Measurements from ENCODE around the gene GRAMD2A.

The GRAMD2A gene

DNA sequence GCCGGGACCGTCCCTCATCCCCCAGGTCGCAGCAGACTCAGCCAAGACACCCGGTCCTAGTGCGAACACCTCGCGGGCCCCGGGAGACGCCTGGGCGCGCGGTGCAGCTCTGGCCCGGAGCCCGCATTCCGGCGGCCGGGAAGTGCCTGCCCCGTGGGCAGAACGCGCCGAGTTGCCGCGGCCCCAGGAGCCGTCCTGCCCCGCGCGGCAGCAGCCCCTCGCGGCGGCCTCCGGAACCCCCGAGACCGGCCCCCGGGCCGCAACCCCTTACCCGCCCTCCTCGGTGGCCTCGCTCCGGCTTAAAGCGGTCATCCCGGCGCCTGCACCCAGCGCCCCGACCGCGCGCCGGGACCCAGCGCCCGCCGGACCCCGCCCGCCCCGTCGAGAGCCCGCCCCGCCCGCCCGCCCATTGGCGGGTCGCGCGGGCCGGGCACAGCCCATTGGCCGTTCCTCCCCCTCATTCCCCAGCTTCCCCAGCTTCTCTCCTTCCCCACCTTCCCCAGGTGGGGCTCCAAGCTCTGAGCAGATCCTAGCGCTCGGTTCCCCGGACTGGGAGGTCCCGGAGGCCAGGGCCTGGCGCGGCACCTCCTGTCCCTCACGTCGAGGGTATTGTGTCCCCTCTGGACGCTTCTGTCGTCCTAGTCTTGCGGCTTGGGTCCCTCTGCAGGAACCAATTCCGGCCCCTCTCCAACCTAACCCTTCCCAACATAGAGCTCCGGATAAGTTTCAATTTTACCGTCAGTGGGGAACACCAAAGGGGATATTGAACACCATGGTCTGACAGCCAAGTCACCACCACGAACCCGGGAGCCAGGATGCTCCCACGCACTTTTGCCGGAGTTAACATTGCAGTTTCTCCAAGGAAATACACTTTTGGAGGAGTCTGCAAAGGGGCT lies at the start of gene GRAMD2A:
Gene GRAMD2A (minus strand): TSS at position 328 of the 896 bp plus-strand sequence.
- DNase-seq, result no peak

DNA sequence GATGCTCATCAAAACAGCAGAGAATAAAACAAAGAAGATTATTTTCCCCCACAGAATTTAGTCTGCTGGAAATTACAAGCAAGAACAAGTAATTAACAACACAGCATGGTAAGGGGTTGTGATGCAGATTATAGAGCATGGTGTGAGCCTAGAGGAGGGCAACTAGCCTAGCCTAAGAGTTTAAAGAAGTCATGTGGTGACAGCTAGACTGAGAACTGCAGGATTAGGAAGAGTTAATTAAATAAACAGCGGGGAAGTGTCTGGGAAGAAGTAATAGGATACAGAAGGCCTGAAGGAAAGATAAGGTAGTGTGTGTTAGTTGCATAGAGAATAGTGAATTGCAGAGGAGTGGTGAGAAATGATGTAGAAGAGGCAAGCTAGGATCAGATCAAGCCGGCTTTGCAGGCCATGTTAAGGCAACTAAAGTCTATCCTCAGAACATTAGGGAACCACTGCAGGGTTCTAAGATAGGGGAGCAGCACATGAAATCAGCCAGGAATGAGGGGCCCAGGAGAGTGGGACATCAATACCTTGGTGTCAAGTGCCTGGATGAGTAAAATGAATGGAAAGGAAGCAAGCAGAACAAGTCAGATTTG lies 45.3 kb upstream of the GRAMD2A start:
- no peak for DNase-seq

DNA sequence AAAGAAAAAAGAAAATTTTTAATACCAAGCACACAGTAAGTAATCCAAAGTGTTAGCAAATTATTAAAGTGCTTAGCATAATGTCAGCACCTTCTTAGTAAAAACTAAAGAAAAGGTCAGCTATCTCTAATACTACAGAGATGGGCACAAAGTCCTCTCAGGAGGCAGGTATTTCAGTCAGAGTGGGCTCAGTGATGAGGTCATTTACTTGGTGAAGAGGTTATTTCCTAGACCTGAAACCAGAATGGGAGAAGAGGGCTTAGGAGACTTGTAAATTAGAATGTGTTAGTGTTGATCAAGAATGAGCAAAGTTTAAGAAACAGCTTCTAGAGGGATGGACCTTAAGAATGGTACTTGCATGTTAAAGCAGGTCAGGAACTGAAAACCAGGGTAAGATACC lies 42.1 kb upstream of the GRAMD2A start:
- DNase-seq, result no peak

DNA sequence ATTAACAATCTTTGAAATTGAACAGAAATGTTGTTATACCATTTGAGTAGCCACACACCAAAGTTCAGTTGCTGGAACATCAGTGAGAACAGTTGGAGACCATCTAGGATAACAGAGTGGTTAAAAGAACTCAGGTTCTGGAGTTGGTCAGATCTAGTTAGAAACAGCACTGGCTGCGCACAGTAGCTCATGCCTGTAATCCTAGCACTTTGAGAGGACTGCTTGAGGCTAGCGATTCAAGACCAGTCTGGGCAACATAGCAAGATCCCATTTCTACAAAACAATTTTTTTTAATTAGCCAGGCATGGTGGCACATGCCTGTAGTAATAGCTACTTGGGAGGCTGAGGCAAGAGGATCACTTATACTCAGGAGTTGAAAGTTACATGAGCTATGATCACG lies 41.0 kb upstream of the GRAMD2A start:
- DNase-seq, result no peak

DNA sequence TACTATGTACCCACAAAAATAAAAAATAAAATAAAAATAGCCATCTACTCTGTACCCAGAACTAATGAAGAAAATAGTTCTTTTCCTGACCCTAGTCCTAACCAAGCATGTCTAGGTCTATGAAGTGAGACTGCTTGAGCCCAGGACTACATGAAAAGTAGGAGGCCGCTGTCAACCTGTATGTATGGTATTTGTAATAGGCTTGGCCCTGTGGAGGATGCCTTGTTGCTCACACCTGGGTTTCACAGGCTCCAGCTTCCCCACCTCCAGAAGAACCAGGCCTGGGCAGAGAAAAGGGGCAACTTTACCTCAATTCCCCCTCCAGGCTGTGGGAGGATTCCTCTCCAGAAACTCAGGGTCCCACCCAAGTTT lies 40.3 kb upstream of the GRAMD2A start:
- DNase-seq, result no peak

DNA sequence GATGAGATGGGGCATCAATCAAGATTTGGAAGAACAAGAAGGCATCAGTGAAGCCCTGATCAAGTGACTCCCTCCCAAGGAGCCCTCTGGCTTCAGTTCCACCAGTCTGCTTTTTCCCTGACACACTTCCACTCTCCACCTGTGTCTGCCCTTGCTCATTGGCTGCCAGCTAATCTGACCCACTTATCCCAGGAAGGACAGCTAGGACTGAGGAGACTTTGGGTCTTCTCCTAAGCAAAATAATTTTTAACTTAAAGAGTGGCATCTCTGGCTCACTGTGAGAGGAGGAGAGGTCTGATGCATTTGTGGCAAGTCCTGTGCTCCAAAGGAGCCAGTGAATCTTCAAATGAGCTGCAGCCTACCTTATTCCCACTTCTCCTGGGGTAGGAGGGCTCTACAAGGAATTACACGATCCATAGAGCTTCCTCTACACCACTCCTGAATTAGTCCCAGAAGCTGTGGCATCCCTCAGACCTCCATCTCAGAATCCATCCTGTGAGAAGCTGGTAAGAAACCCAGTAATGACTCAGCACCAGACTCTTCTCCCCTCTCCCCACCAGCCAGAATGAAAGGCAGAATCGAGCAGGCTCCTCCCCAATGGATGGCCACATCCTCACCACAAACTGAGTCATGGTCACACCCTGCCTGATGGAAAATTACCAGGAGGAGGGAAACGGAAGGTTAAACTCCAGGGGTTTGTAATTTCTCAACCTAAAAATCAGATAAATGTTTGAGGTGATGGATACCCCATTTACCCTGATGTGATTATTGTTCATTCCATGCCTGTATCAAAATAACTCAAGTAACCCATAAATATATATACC lies 39.7 kb upstream of the GRAMD2A start:
- DNase-seq, result peak; percentile 43

DNA sequence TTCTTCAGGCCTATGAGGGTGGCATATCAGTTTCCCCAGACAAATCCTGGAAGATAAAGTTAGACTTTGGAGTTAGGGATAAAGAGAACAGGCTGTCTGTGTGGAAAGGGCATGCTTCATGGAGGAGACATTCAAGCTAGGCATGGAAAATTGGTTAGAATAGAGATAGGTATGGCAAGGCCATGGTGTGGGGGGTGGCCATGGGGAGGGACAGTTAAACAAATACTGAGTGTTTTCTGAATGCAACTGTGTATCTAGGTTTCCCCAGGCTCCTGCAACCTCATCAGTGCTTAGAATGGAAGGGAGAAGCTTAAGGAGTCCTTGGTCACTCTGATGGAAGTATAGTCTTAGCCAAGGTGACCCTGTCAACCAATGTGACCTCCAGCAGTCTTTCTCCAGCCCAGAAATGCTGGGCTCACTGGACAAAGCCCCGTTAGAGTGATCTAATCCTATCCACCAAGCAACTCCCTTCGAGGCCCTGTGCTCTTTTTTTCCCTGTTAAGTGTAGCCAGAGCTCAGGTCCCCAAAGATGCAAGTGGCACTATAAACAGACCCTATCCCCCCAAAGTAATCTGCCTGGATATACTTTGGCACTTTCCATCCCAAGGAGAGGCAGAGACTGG lies 38.9 kb upstream of the GRAMD2A start:
- no peak for DNase-seq

DNA sequence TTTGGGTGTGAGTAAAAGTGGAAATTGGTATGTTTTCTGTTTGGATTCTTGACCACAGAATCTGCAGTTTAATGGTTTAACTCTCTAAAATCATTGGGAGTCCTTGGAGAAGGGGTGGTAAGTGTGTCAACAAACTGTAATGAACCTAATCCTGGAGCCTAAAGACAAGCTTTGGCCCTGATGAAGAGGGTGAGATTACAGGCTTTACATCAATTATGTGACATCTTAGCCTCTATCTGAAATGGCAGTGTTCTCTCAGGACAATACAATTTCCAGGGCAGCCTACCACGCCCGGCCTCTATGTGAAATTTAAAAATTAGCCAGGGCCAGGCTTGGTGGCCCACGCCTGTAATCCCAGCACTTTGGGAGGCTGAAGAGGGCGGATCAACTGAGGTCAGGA lies 37.7 kb upstream of the GRAMD2A start:
- no peak for DNase-seq

DNA sequence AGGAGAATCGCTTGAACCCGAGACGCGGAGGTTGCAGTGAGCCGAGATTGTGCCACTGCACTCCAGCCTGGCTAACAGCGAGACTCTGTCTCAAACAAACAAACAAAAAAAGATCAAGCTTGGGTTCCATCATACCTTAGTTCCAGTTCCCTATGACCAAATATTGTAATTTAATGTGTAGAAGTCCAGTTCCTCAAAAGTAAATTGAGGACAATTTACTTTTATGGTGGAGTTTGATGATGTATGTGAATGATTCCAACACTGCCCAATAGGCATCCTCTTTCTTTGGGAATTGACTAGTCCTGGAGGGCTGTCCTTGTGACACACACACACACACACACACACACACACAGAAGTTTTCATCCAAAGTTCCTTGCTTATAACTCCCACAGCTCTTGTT lies 36.2 kb upstream of the GRAMD2A start:
- no peak for DNase-seq

DNA sequence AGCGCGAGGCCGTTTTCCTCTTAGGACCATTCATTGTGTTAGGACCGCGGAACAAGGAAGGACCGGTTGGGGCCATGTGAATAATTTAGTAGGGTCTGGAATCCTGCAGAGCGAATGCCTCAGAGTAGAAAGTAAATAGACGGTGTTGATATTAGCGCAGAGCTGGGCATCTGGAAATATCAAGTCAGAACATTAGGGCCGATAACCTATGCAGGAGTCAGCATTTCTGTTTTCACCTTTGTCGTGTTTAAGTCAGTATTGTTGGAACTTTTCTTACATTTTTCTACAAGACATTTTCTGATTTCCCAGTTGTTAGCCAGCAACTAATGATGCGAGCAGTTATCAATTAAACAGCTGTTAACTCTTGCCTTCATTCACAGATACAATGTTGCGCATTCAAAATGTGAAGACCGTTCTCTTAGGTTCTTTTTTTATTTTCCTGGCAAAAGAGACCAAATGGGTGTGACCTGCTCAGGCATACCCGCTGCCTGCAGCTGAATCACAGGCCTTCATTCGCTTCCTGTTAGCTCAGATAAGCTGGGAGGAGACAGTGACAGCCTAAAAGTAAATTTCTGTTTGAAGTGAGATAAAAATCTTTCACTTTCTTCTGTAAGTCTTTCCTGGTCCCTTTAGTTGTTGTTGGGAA lies 34.4 kb upstream of the GRAMD2A start:
- DNase-seq, result peak; percentile 43

DNA sequence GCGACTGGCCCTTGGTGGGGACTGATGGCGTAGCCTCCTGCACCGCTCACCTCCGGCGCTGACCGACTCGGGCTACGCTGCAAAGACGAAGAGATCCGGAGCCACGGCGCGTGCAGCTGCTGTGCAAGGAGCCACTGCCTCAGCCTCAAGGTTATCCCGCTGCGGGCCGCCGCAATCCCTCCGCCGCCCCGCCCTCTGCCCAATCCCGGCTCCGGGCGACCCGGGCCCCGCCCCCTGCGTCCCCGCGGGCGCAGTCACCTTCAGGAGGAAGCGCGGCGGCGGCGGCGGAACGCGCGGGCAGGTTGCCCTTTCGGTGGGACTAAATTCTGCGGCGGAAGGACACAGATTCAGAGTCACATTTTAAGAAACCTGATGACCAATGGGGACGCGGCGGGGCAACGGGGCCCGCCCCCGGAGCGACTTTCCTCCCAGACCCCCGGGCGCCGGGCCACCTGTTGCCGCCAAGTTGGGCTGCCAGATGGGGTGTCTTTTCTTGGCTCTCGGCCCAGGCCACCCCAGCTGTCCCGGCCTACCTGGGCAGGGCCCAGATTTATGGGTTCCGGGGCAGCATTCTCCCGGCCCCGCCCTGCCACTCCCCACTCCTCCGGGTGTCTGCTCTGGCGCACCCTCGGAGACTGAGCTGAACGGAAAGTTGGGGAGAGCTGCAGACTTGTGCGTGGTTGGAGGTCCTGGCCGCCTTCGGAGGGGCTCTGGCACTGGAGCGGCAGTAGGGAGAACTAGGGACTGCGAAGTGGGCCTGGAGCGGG lies 33.7 kb upstream of the GRAMD2A start, which contains the start of gene PKM:
Gene PKM (minus strand): TSS at position 125 of the 767 bp plus-strand sequence. CDS start 12,093 bp downstream, outside the sequence.
- DNase-seq, result peak; percentile 88

DNA sequence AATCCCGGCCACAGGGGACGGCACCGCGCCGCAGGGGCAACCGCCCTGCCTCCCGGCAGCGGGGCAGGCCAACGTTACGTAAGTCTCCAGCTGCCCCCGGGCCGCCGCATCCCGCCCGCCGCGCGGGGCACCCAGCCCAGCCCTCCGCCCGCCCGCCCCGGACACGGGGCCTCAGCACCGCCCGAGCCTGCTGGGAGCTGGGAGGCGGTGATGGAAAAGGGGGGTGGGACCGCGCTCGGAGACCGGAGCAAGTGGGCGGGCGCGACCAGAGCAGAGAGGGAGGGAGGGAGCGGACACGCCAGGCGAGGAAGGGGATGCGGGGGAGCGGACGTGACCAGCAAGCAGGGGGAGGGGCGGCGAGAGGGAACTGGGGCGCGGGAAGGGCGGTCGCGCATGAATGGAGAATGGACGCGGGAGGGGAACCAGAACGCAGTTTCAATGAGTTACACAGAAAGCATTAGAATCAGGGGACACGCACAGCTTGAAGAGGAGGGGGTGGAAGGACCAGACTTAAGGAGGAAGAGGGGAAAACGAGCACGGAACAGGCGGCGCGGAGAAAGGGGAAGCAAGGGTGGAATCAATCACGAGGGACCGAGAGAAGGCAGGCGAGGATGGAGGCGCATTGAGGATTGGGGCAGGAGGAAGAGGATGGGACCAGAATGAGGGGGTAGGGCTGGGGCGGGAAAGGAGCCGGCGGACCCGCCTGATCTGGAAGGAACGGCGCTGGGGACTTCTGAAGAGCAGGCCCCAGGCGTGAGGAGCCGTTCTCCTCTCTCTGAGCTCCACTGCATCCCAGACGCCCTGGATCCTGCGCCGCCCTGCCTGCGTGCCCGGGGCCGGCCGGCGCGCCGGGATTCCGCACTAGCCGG lies 32.8 kb upstream of the GRAMD2A start:
- peak; percentile 50 for DNase-seq

DNA sequence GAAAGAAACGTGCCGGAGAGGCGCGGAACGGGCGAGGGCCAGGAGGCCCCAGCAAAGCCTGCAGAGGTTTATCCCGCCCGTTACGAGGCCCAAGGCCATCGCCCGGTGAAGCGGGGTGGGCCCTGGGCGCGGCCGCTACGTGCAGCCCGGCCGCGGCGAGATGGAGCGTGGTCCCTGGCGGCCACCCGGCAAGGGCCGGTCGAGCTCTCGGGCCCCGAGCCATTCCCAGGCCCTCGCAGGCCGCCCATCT lies 32.3 kb upstream of the GRAMD2A start:
- no peak for DNase-seq

DNA sequence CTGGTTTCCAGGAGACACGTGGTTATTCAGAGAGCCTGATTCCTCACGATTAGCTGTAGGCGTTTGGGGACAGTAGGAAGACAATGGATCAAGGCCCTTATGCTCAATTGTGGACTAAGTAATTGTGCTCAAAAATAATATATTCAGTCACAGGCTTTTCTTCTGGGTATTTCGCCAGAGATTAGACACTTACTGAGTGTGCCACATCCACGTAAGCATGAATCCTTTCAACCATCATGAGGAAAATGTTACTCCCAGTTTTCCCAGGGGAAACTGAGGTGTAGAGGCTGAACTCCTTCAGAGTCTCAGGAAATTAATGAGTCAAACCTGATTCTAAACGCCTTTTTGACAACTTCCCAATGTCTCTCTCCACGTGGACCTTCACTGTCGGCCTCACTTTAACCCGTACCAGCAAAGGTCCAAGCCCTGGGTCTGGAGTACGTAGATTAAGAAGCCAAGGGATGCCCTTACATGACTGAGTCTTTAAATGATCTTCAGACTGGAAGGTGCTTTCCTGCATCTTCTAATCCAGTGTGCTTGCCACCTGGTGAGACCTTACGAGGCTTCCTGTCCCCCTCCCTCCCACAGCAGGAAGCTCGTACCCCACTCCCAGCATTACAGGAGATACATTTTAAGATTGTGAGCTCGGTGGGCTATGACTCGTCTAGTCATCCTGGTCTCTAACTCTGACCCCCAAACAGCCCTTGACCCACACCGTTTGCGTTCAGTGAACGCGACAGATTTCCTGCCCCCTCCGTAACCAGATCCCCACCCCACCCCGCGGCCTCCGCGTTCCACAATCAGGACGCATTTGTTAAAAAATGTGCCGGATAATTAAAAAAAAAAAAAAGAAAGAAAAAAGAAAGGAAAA lies 31.7 kb upstream of the GRAMD2A start:
- peak; percentile 19 for DNase-seq

DNA sequence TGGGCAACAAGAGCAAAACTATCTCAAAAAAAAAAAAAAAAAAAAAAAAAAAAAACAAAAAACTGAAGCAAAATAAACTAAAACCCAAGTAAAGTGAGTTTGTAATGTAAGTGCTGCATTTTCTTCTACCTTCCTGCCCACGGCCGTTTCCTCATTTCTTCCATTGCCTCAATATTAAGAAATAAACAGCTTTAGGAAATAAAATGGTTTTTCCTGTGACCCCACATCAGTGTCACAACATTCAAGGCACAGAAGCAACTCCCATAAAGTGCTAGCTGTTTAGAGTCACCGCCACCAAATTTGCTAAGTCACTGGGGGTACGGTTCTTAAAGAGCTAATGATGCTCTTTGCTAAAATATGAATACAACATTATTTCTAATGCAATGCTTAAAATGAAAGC lies 30.1 kb upstream of the GRAMD2A start:
- no peak for DNase-seq

DNA sequence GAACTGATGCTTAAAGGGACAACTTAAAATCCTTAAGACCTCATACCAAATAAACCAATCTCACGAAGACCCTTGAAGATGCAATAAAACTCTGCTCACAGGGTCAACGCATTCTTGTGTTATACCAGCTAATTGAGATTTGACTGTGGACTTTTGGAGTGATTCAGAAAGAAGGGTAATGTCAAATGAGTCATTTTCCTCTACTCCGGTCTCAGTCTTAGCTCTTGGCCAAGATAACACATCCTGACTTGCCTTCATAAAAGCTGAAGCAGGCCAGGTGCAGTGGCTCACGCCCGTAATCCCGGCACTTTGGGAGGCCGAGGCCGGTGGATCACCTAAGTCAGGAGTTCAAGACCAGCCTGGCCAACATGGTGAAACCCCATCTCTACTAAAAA lies 29.6 kb upstream of the GRAMD2A start:
- no peak for DNase-seq

DNA sequence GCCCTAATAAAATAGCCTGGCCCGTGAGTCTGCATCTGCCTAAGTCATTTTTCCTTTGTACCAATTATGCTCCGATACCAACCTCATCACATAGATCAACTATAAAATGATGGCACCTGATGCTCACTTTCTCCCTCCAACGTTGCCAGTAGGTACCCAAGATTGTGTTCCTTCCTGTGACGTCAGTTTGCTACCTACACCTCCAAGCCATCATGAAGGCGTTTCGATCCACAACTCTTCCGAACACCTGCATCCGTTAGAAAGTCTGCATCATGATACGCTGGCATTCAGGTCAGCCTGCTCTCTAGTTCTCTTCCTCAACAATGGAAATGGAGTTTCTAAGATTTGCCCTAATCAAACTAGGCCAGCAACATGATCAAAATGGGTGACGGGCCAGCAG lies 25.7 kb upstream of the GRAMD2A start:
- DNase-seq, result no peak

DNA sequence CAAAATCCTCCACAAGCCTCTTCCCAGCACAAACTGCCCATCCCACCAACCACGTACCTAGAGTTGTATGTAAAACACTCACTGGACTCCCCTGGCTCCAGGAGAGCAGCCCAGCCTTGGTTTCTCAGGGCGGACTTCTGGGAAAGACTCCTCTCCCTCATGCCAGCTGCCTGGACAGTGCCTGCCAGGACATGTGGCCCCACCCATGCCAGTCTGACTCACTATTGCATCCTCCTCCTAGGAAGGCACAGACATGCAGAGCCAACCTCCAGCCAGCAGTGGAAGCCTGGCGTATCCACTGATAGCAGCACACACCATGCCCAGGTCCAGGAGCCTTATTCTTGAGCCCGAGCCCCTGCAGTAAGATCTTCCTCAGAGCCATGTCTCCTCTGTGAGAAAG lies 24.8 kb upstream of the GRAMD2A start:
- no peak for DNase-seq

DNA sequence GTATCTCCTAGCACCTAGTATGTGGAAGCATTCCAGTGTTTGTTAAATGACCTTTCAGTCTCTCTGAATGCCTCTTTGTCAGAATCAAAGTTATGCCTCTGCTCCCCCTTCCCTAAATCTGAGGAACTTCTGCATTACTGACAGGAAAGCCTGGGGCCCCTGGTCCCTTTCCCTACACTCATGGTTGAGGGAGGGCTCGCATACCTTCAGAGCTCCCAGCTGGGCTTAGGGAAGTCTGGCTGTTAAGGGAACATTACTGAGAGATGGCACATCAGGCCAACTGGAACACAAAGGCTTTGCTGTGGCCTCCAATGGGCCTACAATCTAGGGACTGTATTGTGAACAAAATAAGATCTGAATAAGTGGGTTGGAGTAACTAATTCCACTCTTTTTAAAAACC lies 23.1 kb upstream of the GRAMD2A start:
- no peak for DNase-seq

DNA sequence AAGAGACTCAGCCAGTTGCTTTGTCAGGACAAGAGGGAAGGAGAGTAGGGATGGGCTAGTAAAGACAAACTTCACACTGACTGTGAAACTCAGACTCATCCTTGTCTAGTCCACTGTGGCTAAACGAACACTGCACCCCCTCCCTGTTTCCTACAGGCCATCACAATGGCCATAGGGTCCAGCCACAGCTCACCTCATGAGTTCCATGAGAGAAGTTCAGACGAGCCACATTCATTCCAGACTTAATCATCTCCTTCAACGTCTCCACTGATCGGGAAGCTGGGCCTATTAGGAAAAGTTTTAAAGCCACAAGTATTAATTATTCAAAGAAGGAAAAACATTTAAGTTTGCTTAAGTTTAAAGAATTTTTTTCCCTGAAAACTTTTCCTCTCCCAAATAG lies 19.6 kb upstream of the GRAMD2A start:
- no peak for DNase-seq
